Measurements from ENCODE around the gene PEX11A.

DNA sequence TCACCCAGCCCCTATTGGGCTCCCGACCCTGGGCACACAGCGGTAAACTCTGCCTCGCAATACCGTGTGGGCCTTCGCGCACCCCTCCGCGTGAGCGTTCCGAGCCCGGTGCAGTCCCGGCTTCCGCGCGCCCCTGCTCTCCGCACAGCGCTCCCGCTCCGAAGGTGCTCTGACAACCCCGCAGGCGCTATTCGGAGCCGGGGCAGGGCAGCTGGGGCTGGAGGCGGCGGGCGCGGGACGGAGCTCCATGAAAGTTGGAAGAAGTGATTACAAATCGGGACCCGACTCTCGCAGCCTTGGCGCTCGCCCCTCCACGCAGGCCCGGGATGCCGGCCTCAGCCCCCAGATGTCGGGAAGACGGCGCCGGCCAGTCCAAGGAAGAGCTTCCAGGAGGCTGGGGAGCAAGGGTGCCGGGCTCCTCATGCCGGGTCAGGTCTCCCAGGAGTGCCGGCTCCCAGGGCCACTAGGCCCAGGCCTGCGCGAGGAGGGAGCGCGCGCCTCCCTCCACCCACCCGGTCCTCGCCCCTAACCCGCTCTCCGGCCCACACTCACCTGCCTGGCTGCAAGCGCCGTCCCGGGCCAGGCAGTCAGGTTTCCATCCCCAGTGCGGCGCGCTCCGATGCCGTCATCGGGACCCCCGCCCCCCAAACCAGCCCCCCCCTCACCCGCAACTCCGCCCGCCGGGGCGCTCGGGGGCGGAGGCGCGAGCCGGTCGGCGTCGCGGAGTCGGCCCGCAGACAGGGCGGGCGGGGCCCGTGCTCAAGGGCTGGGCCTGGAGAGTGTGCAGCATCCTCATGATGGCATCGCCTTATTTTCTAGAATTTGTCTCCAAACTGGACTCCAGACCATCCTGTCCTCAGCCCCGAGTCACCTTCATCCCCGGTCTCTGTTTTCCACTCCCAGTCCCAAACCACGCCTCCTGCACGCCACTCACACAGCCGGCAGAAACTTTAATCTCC is 35.4 kb downstream of the PEX11A start, which contains the start of gene KIF7:
- no peak for TF ChIP-seq CTCF (IDR thresholded peaks at IDR 0.05)
- TF ChIP-seq PRDM15 (CRISPR knock-in tag; IDR thresholded peaks at IDR 0.05) = no peak
